ENCODE data around the gene SUCO. TPM values are rescaled to one million over a fixed set of nuclear protein-coding genes. Genes with fewer than 3 reads are reported as not detected.

SUCO gene
- total RNA-seq, 3 donors from 2014 or later (not counting 1 experiment from before 2014, with no cell fraction given): 86.0 to 97.5 (median 96.0) TPM

GRCh38 chr1:172496678-172497077 is 36.3 kb upstream of the SUCO start:
- DNase-seq (no peak), ATAC-seq (no peak)
- Mint-ChIP-seq H3K36me3 (no peaks in the 10 kb centered on the region), H3K27me3 (ENCODE audit: low read depth in 2 of 2) (peaks cover 8% of the 10 kb centered on the region in 2 donors), H3K27ac (no peak overlapping the region), H3K4me1 (no peaks in the 10 kb centered on the region), H3K9me3 (no peaks in the 10 kb centered on the region), H3K4me3 (no peak overlapping the region)
- H3K4me1 ChIP-seq (ENCODE audit: control insufficient read depth, insufficient read depth, low read length): no peaks in the 10 kb centered on the region
- H3K36me3 ChIP-seq (ENCODE audit: control insufficient read depth, insufficient read depth, low read length): no peaks in the 10 kb centered on the region
- no peak overlapping the region for H3K27ac ChIP-seq (ENCODE audit: low read length)
- TF ChIP-seq, protein P1, sequence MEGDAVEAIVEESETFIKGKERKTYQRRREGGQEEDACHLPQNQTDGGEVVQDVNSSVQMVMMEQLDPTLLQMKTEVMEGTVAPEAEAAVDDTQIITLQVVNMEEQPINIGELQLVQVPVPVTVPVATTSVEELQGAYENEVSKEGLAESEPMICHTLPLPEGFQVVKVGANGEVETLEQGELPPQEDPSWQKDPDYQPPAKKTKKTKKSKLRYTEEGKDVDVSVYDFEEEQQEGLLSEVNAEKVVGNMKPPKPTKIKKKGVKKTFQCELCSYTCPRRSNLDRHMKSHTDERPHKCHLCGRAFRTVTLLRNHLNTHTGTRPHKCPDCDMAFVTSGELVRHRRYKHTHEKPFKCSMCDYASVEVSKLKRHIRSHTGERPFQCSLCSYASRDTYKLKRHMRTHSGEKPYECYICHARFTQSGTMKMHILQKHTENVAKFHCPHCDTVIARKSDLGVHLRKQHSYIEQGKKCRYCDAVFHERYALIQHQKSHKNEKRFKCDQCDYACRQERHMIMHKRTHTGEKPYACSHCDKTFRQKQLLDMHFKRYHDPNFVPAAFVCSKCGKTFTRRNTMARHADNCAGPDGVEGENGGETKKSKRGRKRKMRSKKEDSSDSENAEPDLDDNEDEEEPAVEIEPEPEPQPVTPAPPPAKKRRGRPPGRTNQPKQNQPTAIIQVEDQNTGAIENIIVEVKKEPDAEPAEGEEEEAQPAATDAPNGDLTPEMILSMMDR (IDR thresholded peaks at IDR 0.05): no peak
- H3K9me3 ChIP-seq (ENCODE audit: control insufficient read depth, insufficient read depth, low read length): no peaks in the 10 kb centered on the region
- H3K27me3 ChIP-seq (ENCODE audit: control insufficient read depth, insufficient read depth, low read length): no peaks in the 10 kb centered on the region
- intact Hi-C loops (cut with micrococcal nuclease): no loop called here
- WGBS (ENCODE audit: insufficient coverage): 95% methylated on average over 1 of the region's 1 CpG
- no peak overlapping the region for H3K4me3 ChIP-seq (ENCODE audit: low read length)

DNA sequence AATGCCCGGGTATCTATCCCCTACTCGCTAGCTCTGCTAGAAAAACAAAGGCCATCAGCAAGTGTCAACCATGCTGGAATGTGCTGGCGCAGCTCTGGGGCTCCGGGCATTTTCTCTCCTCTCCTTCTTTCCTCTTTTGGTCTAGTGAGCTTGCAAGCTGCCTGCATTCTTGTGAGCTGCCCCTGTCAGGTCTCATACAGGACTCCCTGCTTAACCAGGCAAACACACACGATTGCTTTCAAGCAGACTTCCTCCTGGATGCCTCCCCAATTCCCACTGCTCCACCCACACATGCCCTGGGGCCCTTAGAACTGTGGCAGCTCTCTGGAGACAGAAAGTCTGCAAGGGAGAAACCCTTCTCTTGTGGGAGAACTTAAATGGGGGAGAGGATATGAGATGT is 35.7 kb upstream of the SUCO start:
- intact Hi-C loops (cut with micrococcal nuclease): no loop called here
- Mint-ChIP-seq H3K27me3 (ENCODE audit: low read depth in 2 of 2) (peaks cover 3 to 5% of the 10 kb centered on the region in 2 donors), H3K4me1 (no peaks in the 10 kb centered on the region), H3K27ac (no peak overlapping the region), H3K4me3 (no peak overlapping the region), H3K9me3 (no peaks in the 10 kb centered on the region), H3K36me3 (no peaks in the 10 kb centered on the region)
- TF ChIP-seq, protein P1 (IDR thresholded peaks at IDR 0.05): no peak
- ATAC-seq (no peak), DNase-seq (no peak)
- WGBS (ENCODE audit: insufficient coverage): 78% methylated on average over 5 of the region's 5 CpGs
- H3K27me3 ChIP-seq (ENCODE audit: control insufficient read depth, insufficient read depth, low read length): no peaks in the 10 kb centered on the region
- H3K36me3 ChIP-seq (ENCODE audit: control insufficient read depth, insufficient read depth, low read length): no peaks in the 10 kb centered on the region
- no peaks in the 10 kb centered on the region for H3K4me1 ChIP-seq (ENCODE audit: control insufficient read depth, insufficient read depth, low read length)
- no peak overlapping the region for H3K27ac ChIP-seq (ENCODE audit: low read length)
- no peaks in the 10 kb centered on the region for H3K9me3 ChIP-seq (ENCODE audit: control insufficient read depth, insufficient read depth, low read length)
- H3K4me3 ChIP-seq (ENCODE audit: low read length): no peak overlapping the region

DNA sequence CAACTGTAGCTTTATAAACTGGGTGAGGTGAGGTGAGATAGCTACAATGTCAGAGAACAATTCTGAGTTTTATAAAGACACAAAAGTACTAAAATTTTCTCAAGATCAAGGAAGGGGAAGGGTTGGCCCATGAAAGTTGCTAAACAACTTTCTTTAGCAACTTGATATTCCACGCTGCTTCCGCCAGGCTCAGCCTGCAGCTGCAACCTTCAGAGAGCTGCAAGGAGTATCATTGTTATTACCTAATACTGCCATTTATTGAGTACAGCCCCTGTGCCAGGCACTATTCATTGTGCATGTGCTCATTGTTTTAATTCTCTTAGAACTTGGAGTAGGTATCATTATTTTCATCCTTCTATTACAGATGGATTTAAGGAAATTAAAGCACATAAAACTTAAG is 34.1 kb upstream of the SUCO start:
- 95% methylated on average over 2 of the region's 2 CpGs for WGBS (ENCODE audit: insufficient coverage)
- no peaks in the 10 kb centered on the region for H3K9me3 Mint-ChIP-seq
- no peaks in the 10 kb centered on the region for H3K9me3 ChIP-seq (ENCODE audit: control insufficient read depth, insufficient read depth, low read length)
- peaks cover 0 to 7% of the 10 kb centered on the region in 2 donors for H3K27me3 Mint-ChIP-seq (ENCODE audit: low read depth in 2 of 2)
- no peak overlapping the region for H3K4me3 Mint-ChIP-seq
- no peaks in the 10 kb centered on the region for H3K36me3 Mint-ChIP-seq
- DNase-seq: no peak
- no peaks in the 10 kb centered on the region for H3K4me1 Mint-ChIP-seq
- no peak overlapping the region for H3K27ac ChIP-seq (ENCODE audit: low read length)
- TF ChIP-seq, protein P1 (IDR thresholded peaks at IDR 0.05): no peak
- H3K4me1 ChIP-seq (ENCODE audit: control insufficient read depth, insufficient read depth, low read length): no peaks in the 10 kb centered on the region
- intact Hi-C loops (cut with micrococcal nuclease): no loop called here
- H3K27ac Mint-ChIP-seq: no peak overlapping the region
- H3K36me3 ChIP-seq (ENCODE audit: control insufficient read depth, insufficient read depth, low read length): no peaks in the 10 kb centered on the region
- ATAC-seq: no peak
- H3K4me3 ChIP-seq (ENCODE audit: low read length): no peak overlapping the region
- H3K27me3 ChIP-seq (ENCODE audit: control insufficient read depth, insufficient read depth, low read length): no peaks in the 10 kb centered on the region

GRCh38 chr1:172499636-172500141 is 33.3 kb upstream of the SUCO start:
- no peak overlapping the region for H3K27ac ChIP-seq (ENCODE audit: low read length)
- Mint-ChIP-seq H3K27ac (no peak overlapping the region), H3K4me1 (no peaks in the 10 kb centered on the region), H3K36me3 (no peaks in the 10 kb centered on the region), H3K9me3 (no peaks in the 10 kb centered on the region), H3K4me3 (no peak overlapping the region), H3K27me3 (ENCODE audit: low read depth in 2 of 2) (peaks cover 0 to 7% of the 10 kb centered on the region in 2 donors)
- TF ChIP-seq, protein P1 (IDR thresholded peaks at IDR 0.05): no peak
- intact Hi-C loops (cut with micrococcal nuclease): no loop called here
- H3K9me3 ChIP-seq (ENCODE audit: control insufficient read depth, insufficient read depth, low read length): no peaks in the 10 kb centered on the region
- DNase-seq: no peak
- no peaks in the 10 kb centered on the region for H3K27me3 ChIP-seq (ENCODE audit: control insufficient read depth, insufficient read depth, low read length)
- H3K36me3 ChIP-seq (ENCODE audit: control insufficient read depth, insufficient read depth, low read length): no peaks in the 10 kb centered on the region
- ATAC-seq: no peak
- no peak overlapping the region for H3K4me3 ChIP-seq (ENCODE audit: low read length)
- WGBS (ENCODE audit: insufficient coverage): 87% methylated on average over 3 of the region's 3 CpGs
- H3K4me1 ChIP-seq (ENCODE audit: control insufficient read depth, insufficient read depth, low read length): no peaks in the 10 kb centered on the region

Data from natural killer cell (primary cell).